Measurements from ENCODE around the gene TSHZ2. TPM values are rescaled to one million over a fixed set of nuclear protein-coding genes. Genes with fewer than 3 reads are reported as not detected.

The TSHZ2 gene
- total and polyA plus RNA-seq, 5 donors from 2014 or later = 1.00 to 41.7 (median 2.1) TPM

DNA sequence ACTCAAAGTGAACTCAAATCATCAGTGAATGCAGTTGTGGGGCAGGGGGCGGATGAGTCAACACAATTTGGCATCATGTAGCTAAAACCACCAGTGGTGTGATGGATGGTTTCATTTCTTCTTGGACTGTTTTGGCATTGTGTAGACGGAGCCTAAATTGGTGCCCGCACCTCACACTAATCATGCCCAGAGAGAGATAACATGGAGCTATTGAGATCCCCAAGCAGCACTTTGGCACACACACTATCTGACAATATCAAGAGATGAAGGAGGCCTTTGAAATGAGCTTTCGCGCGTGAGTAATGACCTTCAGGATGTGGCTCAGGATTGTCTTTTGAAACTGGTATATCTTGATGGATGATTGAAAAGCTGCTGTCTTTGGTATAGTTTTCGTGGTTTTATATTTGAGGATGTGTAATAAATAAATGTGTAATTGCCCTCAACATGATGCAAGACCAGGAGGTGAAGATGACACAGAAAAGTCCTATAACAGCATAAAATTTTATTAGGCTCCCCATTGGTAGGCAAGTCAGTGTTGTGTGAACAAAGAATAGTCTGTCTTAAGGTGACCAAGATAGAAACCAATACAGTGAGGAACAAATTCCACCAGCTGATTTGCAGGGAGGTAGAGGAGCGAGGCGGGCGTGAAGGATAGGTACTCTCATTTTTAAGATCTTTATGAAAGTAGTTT lies 174.2 kb downstream of the TSHZ2 start:
- DNase-seq (peak in 1 of 3 donors; percentile 5), ATAC-seq (ENCODE audit: low read depth in 2 of 2) (no peak)
- Histone ChIP-seq H3K27ac (ENCODE audit: insufficient read depth, low read length, poor library complexity, severe bottlenecking) (no peak overlapping the region), H3K4me1 (ENCODE audit: control insufficient read depth, insufficient read depth, low read length, poor library complexity, severe bottlenecking) (no peaks in the 10 kb centered on the region), H3K4me3 (ENCODE audit: low read depth, low read length) (no peak overlapping the region), H3K9me3 (ENCODE audit: control insufficient read depth in 2 of 2, low read length in 2 of 2) (no peaks in the 10 kb centered on the region), H3K27me3 (ENCODE audit: control insufficient read depth, insufficient read depth, low read length) (no peaks in the 10 kb centered on the region), H3K36me3 (ENCODE audit: control insufficient read depth, insufficient read depth, low read length) (no peaks in the 10 kb centered on the region)
- H3K4me3 Mint-ChIP-seq = no peak overlapping the region
- H3K27ac Mint-ChIP-seq = no peak overlapping the region
- H3K36me3 Mint-ChIP-seq = no peaks in the 10 kb centered on the region
- peaks cover 0 to 2% (median 0%) of the 10 kb centered on the region in 7 donors for H3K9me3 Mint-ChIP-seq
- H3K27me3 Mint-ChIP-seq = no peaks in the 10 kb centered on the region
- peaks cover 0 to 17% (median 14%) of the 10 kb centered on the region in 4 donors for H3K4me1 Mint-ChIP-seq

DNA sequence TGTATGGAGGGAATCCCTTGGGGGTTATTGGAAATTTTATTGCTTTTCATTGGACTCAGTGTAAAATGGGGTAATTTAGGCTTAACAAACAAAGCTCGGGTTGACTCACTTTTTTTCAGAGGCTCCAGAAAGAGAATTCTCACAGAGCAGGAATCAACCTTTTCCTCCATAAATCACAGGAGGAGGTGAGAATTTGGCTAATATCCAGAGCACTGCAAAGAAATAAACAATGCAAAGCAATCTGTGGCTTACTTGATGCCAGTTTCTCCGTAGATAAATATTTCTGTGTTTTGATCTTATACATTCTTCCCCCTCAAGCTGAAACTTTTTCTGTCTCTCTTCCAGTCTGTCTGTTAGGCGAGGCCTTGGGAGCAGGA lies 176.6 kb downstream of the TSHZ2 start:
- Mint-ChIP-seq H3K27ac (no peak overlapping the region), H3K36me3 (no peaks in the 10 kb centered on the region), H3K9me3 (no peaks in the 10 kb centered on the region), H3K27me3 (no peaks in the 10 kb centered on the region), H3K4me3 (no peak overlapping the region), H3K4me1 (peaks cover 0 to 12% (median 9%) of the 10 kb centered on the region in 4 donors)
- Histone ChIP-seq H3K27me3 (ENCODE audit: control insufficient read depth, insufficient read depth, low read length) (no peaks in the 10 kb centered on the region), H3K4me1 (ENCODE audit: control insufficient read depth, insufficient read depth, low read length, poor library complexity, severe bottlenecking) (no peaks in the 10 kb centered on the region), H3K36me3 (ENCODE audit: control insufficient read depth, insufficient read depth, low read length) (no peaks in the 10 kb centered on the region), H3K4me3 (ENCODE audit: low read depth, low read length) (no peak overlapping the region), H3K27ac (ENCODE audit: insufficient read depth, low read length, poor library complexity, severe bottlenecking) (no peak overlapping the region), H3K9me3 (ENCODE audit: control insufficient read depth in 2 of 2, low read length in 2 of 2) (no peaks in the 10 kb centered on the region)
- DNase-seq (no peak), ATAC-seq (ENCODE audit: low read depth in 2 of 2) (no peak)

- H3K27me3 Mint-ChIP-seq = no peaks in the 10 kb centered on the region
- peaks cover 2 to 15% (median 10%) of the 10 kb centered on the region in 4 donors for H3K4me1 Mint-ChIP-seq
- H3K27me3 ChIP-seq (ENCODE audit: control insufficient read depth, insufficient read depth, low read length) = no peaks in the 10 kb centered on the region
- DNase-seq (no peak), ATAC-seq (ENCODE audit: low read depth in 2 of 2) (no peak)
- no peak overlapping the region for H3K27ac Mint-ChIP-seq
- H3K36me3 Mint-ChIP-seq = no peaks in the 10 kb centered on the region
- H3K4me3 Mint-ChIP-seq = no peak overlapping the region
- no peaks in the 10 kb centered on the region for H3K36me3 ChIP-seq (ENCODE audit: control insufficient read depth, insufficient read depth, low read length)
- no peaks in the 10 kb centered on the region for H3K9me3 Mint-ChIP-seq
- H3K4me1 ChIP-seq (ENCODE audit: control insufficient read depth, insufficient read depth, low read length, poor library complexity, severe bottlenecking) = no peaks in the 10 kb centered on the region
- no peaks in the 10 kb centered on the region for H3K9me3 ChIP-seq (ENCODE audit: control insufficient read depth in 2 of 2, low read length in 2 of 2)
- H3K27ac ChIP-seq (ENCODE audit: insufficient read depth, low read length, poor library complexity, severe bottlenecking) = no peak overlapping the region
- H3K4me3 ChIP-seq (ENCODE audit: low read depth, low read length) = no peak overlapping the region
These were observed 177.2 kb downstream of the TSHZ2 start for GRCh38 chr20:53149148-53149889.

DNA sequence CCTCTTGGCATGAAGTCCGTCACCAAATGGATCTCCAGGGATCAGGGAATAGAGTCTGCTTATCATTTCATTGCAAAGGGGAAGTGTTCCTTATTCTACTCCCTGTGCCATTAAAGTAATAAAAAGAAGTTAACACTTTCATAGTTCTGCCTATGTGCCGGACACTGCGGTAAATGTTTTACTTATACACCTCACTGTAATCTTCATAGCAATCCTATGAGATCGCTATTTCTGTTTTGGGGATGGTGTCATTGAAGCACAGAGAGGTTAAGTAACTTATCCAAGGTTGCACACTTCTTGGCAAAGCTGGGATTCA lies 177.7 kb downstream of the TSHZ2 start:
- H3K9me3 Mint-ChIP-seq = no peaks in the 10 kb centered on the region
- ATAC-seq (ENCODE audit: low read depth in 2 of 2) = no peak
- no peaks in the 10 kb centered on the region for H3K36me3 ChIP-seq (ENCODE audit: control insufficient read depth, insufficient read depth, low read length)
- no peaks in the 10 kb centered on the region for H3K36me3 Mint-ChIP-seq
- no peak overlapping the region for H3K4me3 ChIP-seq (ENCODE audit: low read depth, low read length)
- H3K4me3 Mint-ChIP-seq = no peak overlapping the region
- no peak overlapping the region for H3K27ac Mint-ChIP-seq
- H3K27me3 ChIP-seq (ENCODE audit: control insufficient read depth, insufficient read depth, low read length) = no peaks in the 10 kb centered on the region
- H3K4me1 Mint-ChIP-seq = peaks cover 7 to 15% (median 11%) of the 10 kb centered on the region in 4 donors
- no peaks in the 10 kb centered on the region for H3K4me1 ChIP-seq (ENCODE audit: control insufficient read depth, insufficient read depth, low read length, poor library complexity, severe bottlenecking)
- H3K9me3 ChIP-seq (ENCODE audit: control insufficient read depth in 2 of 2, low read length in 2 of 2) = no peaks in the 10 kb centered on the region
- H3K27me3 Mint-ChIP-seq = no peaks in the 10 kb centered on the region
- no peak overlapping the region for H3K27ac ChIP-seq (ENCODE audit: insufficient read depth, low read length, poor library complexity, severe bottlenecking)
- no peak for DNase-seq

- Histone ChIP-seq H3K36me3 (ENCODE audit: control insufficient read depth, insufficient read depth, low read length) (no peaks in the 10 kb centered on the region), H3K4me3 (ENCODE audit: low read depth, low read length) (no peak overlapping the region), H3K27ac (ENCODE audit: insufficient read depth, low read length, poor library complexity, severe bottlenecking) (no peak overlapping the region), H3K9me3 (ENCODE audit: control insufficient read depth in 2 of 2, low read length in 2 of 2) (no peaks in the 10 kb centered on the region), H3K4me1 (ENCODE audit: control insufficient read depth, insufficient read depth, low read length, poor library complexity, severe bottlenecking) (no peaks in the 10 kb centered on the region), H3K27me3 (ENCODE audit: control insufficient read depth, insufficient read depth, low read length) (no peaks in the 10 kb centered on the region)
- H3K27ac Mint-ChIP-seq = no peak overlapping the region
- no peak overlapping the region for H3K4me3 Mint-ChIP-seq
- H3K4me1 Mint-ChIP-seq = peaks cover 7 to 15% (median 11%) of the 10 kb centered on the region in 4 donors
- H3K36me3 Mint-ChIP-seq = no peaks in the 10 kb centered on the region
- H3K9me3 Mint-ChIP-seq = peaks cover 0 to 1% (median 0%) of the 10 kb centered on the region in 7 donors
- H3K27me3 Mint-ChIP-seq = no peaks in the 10 kb centered on the region
- ATAC-seq (ENCODE audit: low read depth in 2 of 2) (no peak), DNase-seq (no peak)
These were observed 178.4 kb downstream of the TSHZ2 start for GRCh38 chr20:53150532-53150931.

GRCh38 chr20:53152228-53152627 lies 180.1 kb downstream of the TSHZ2 start:
- Mint-ChIP-seq H3K4me1 (peaks cover 0 to 16% (median 6%) of the 10 kb centered on the region in 4 donors), H3K27me3 (no peaks in the 10 kb centered on the region), H3K36me3 (no peaks in the 10 kb centered on the region), H3K27ac (peak overlapping the region in 1 of 3 donors; percentile 0), H3K4me3 (no peak overlapping the region), H3K9me3 (peaks cover 0 to 1% (median 0%) of the 10 kb centered on the region in 7 donors)
- Histone ChIP-seq H3K36me3 (ENCODE audit: control insufficient read depth, insufficient read depth, low read length) (no peaks in the 10 kb centered on the region), H3K4me1 (ENCODE audit: control insufficient read depth, insufficient read depth, low read length, poor library complexity, severe bottlenecking) (no peaks in the 10 kb centered on the region), H3K9me3 (ENCODE audit: control insufficient read depth in 2 of 2, low read length in 2 of 2) (no peaks in the 10 kb centered on the region), H3K27me3 (ENCODE audit: control insufficient read depth, insufficient read depth, low read length) (no peaks in the 10 kb centered on the region), H3K4me3 (ENCODE audit: low read depth, low read length) (no peak overlapping the region), H3K27ac (ENCODE audit: insufficient read depth, low read length, poor library complexity, severe bottlenecking) (no peak overlapping the region)
- ATAC-seq (ENCODE audit: low read depth in 2 of 2) (no peak), DNase-seq (no peak)

GRCh38 chr20:53154540-53154939 lies 182.4 kb downstream of the TSHZ2 start:
- Mint-ChIP-seq H3K27ac (no peak overlapping the region), H3K4me1 (peaks cover 4 to 26% (median 11%) of the 10 kb centered on the region in 4 donors), H3K36me3 (no peaks in the 10 kb centered on the region), H3K4me3 (no peak overlapping the region), H3K27me3 (no peaks in the 10 kb centered on the region), H3K9me3 (peaks cover 0 to 1% (median 0%) of the 10 kb centered on the region in 7 donors)
- ATAC-seq (ENCODE audit: low read depth in 2 of 2) (peak; percentile 66 to 76), DNase-seq (peak in 1 of 3 donors; percentile 10)
- no peaks in the 10 kb centered on the region for H3K4me1 ChIP-seq (ENCODE audit: control insufficient read depth, insufficient read depth, low read length, poor library complexity, severe bottlenecking)
- no peaks in the 10 kb centered on the region for H3K36me3 ChIP-seq (ENCODE audit: control insufficient read depth, insufficient read depth, low read length)
- H3K9me3 ChIP-seq (ENCODE audit: control insufficient read depth in 2 of 2, low read length in 2 of 2) = no peaks in the 10 kb centered on the region
- H3K27ac ChIP-seq (ENCODE audit: insufficient read depth, low read length, poor library complexity, severe bottlenecking) = no peak overlapping the region
- no peak overlapping the region for H3K4me3 ChIP-seq (ENCODE audit: low read depth, low read length)
- no peaks in the 10 kb centered on the region for H3K27me3 ChIP-seq (ENCODE audit: control insufficient read depth, insufficient read depth, low read length)
